T-helper 2 cell treated with Interferon-gamma antibody and Interleukin-4, amounts not matched to agents 5 μg/mL and 100 μg/mL, for 36 hours (primary cell): Measurements from ENCODE around the gene NIPA2.

Source experiments
- DNase-seq: peaks from one replicate; pipeline ENCODE4 v3.0.0; 2021; ENCODE audit warnings: low spot score
- H3K27ac Mint-ChIP-seq: one replicate; pipeline ENCODE4 v1.8.0; 2021; ENCODE audit warnings: mild to moderate bottlenecking, mixed read lengths
- H3K27me3 Mint-ChIP-seq: one replicate; pipeline ENCODE4 v1.8.0; 2021; ENCODE audit warnings: low read depth, mixed read lengths
- H3K36me3 Mint-ChIP-seq: one replicate; pipeline ENCODE4 v1.8.0; 2021; ENCODE audit warnings: low read depth, mixed read lengths
- H3K4me1 Mint-ChIP-seq: one replicate; pipeline ENCODE4 v1.8.0; 2021; ENCODE audit warnings: low read depth, mixed read lengths
- H3K4me3 Mint-ChIP-seq: one replicate; pipeline ENCODE4 v1.8.0; 2022; ENCODE audit warnings: mild to moderate bottlenecking, moderate library complexity, mixed read lengths
- H3K9me3 Mint-ChIP-seq: one replicate; pipeline ENCODE4 v1.8.0; 2021; ENCODE audit warnings: mixed read lengths

NIPA2 gene

DNA sequence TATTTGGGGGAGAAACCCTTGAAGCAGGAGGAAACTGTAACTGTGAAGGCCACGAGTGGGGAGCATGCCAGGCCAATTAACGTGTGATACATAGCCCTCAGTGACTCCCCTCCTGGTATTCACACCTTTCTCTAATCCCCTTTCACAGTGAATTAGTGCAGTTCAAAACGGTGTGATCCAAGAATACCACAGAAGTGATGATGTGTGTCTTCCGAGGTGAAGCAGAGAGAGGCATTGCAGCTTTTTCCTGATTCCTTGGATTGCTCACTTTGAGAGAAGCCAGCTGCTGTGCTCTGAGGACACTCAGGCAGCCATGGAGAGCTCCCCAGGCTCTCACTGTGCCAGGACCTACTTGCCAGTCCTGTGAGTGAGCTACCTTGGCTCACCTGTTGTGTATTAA is 17.3 kb downstream of the NIPA2 start:
- Mint-ChIP-seq H3K27ac (no peak overlapping the region), H3K27me3 (no peaks in the 10 kb centered on the region), H3K9me3 (no peaks in the 10 kb centered on the region), H3K36me3 (peaks cover 44% of the 10 kb centered on the region), H3K4me1 (peaks cover 2% of the 10 kb centered on the region), H3K4me3 (no peak overlapping the region)
- no peak for DNase-seq

DNA sequence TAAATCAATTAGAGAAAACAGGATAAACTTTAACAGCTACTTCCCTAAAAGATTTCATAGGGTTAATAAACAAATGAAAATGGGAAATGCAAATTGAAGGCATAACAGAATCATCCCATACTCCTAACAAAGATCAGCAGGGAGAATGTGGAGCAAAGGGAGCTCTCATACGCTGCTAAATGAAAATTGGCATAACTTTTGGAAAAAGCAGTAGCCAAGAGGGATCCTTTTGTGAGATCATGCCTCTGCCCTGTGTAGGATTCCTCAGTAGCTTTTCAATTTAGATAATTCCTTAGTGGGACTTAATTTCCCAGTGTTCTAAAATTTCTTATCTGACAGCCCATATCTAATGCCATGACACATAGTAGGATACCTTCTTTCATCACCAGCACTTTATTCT is 18.2 kb downstream of the NIPA2 start:
- DNase-seq, result no peak
- Mint-ChIP-seq H3K27ac (no peak overlapping the region), H3K4me1 (peaks cover 2% of the 10 kb centered on the region), H3K4me3 (no peak overlapping the region), H3K27me3 (no peaks in the 10 kb centered on the region), H3K9me3 (no peaks in the 10 kb centered on the region), H3K36me3 (peaks cover 46% of the 10 kb centered on the region)

DNA sequence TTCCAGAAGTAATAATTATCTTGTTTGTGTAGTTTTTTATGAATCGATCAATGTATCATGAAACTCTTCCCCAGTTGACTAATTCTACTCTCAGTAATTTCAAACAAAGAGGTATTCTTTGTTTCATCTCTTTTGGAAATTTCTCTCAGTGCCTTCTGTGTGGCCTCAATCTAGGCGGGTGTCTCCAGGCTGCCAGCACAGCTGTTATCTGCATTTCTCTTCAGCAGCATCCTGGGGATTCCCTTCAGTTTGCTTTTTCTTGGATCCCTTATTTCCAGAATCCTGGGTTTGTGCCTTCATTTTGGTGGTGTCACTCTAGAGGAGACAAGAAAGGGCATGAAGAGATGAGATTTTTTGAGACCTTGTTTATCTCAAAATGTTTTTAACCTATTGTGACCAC is 22.7 kb downstream of the NIPA2 start:
- Mint-ChIP-seq H3K4me1 (peaks cover 6% of the 10 kb centered on the region), H3K36me3 (peaks cover 61% of the 10 kb centered on the region), H3K4me3 (no peak overlapping the region), H3K27ac (no peak overlapping the region), H3K27me3 (no peaks in the 10 kb centered on the region), H3K9me3 (no peaks in the 10 kb centered on the region)
- DNase-seq, result no peak

DNA sequence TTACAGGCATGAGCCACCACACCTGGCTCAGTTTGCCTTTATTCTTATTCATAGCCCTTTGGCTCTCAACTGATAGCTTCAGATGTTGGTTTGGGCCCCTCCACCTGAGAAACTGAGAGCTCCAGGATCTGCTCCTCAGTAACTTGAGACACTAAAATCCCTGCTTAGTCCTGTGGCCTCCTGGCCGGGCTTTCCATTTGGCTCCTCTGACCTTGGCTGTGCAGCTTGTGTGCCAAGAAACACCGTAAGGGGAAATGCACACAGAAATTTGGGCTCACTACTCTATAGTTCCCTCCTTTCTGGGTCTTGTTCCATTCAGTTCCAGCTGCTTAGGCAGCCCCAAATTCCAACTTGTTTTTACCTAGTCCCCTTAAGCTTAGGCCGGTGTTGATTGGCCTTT is 24.9 kb downstream of the NIPA2 start:
- H3K4me1 Mint-ChIP-seq, result peaks cover 6% of the 10 kb centered on the region
- no peaks in the 10 kb centered on the region for H3K9me3 Mint-ChIP-seq
- H3K27ac Mint-ChIP-seq, result no peak overlapping the region
- no peak for DNase-seq
- H3K4me3 Mint-ChIP-seq, result no peak overlapping the region
- peaks cover 58% of the 10 kb centered on the region for H3K36me3 Mint-ChIP-seq
- H3K27me3 Mint-ChIP-seq, result no peaks in the 10 kb centered on the region

DNA sequence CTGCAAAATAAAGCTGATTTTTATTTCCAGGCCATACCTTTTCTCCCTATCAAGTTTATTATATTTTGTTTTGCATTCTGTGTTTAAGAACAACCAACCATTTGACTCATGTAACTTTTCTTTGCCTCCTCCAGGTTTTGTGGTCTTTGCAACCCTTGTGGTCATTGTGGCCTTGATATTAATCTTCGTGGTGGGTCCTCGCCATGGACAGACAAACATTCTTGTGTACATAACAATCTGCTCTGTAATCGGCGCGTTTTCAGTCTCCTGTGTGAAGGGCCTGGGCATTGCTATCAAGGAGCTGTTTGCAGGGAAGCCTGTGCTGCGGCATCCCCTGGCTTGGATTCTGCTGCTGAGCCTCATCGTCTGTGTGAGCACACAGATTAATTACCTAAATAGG is 27.6 kb downstream of the NIPA2 start:
- no peak for DNase-seq
- H3K27me3 Mint-ChIP-seq, result no peaks in the 10 kb centered on the region
- H3K9me3 Mint-ChIP-seq, result no peaks in the 10 kb centered on the region
- no peak overlapping the region for H3K4me3 Mint-ChIP-seq
- peaks cover 6% of the 10 kb centered on the region for H3K4me1 Mint-ChIP-seq
- H3K36me3 Mint-ChIP-seq, result peaks cover 52% of the 10 kb centered on the region
- H3K27ac Mint-ChIP-seq, result no peak overlapping the region

DNA sequence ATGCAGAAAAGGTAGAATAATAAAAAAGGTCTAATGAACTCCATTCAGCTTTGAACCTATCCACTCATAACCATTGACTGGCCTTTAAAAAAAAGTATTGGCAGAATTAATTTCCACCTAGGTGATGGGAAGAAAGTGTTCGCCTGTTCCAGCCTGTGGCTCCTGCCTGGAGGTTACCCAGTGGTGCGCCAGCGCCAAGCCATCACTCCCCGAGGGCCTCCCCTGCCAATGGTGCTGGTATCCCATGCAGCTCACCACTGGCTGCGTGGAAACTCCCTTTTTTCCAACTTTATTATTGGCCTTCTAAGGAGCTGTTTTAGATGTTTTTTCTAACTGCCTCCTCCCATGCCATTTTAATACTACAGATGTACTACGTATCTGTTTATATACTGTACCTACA is 29.4 kb downstream of the NIPA2 start:
- H3K27ac Mint-ChIP-seq, result no peak overlapping the region
- DNase-seq, result no peak
- no peaks in the 10 kb centered on the region for H3K9me3 Mint-ChIP-seq
- H3K36me3 Mint-ChIP-seq, result peaks cover 40% of the 10 kb centered on the region
- H3K27me3 Mint-ChIP-seq, result no peaks in the 10 kb centered on the region
- H3K4me1 Mint-ChIP-seq, result peaks cover 3% of the 10 kb centered on the region
- no peak overlapping the region for H3K4me3 Mint-ChIP-seq

DNA sequence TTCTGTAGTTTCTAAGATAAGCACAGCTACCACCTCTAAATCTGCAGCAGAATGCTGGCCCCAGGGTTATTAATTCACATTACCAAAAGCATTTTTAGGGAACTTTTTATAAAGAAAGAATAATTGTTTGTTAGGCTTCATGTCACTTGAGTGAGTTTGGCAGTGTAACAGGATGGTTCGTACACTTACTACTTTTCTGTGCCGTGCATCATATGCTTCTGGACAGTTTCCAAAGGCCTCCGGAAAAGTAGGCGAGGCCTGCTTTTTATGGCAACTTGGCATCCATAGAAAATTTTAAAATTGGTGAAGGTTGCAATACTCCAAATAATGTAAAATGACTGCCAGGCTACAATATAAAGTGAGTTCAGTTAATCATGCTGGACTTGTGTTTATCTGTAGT is 30.0 kb downstream of the NIPA2 start:
- DNase-seq, result no peak
- Mint-ChIP-seq H3K27me3 (no peaks in the 10 kb centered on the region), H3K4me3 (no peak overlapping the region), H3K27ac (no peak overlapping the region), H3K4me1 (peaks cover 3% of the 10 kb centered on the region), H3K9me3 (no peaks in the 10 kb centered on the region), H3K36me3 (peaks cover 36% of the 10 kb centered on the region)

DNA sequence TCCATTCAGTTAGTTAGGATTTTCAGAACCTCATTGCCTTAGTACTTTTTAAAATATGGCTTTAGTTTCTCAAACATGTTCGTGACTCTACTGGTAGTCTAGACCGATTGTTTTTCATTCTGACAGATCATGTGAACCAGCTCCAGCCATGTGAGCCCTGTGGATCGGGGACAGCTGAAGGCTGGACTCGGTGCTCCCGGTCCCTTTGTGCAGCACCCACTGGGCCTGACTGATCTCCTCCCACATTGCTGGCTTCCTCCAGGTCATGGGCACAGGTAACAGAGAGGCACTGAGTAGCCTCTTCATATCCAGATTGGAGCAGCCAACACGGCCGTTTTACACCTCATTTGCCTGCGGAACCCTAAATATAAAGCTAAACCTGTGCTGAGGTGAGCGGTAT is 30.5 kb downstream of the NIPA2 start:
- H3K4me3 Mint-ChIP-seq, result no peak overlapping the region

DNA sequence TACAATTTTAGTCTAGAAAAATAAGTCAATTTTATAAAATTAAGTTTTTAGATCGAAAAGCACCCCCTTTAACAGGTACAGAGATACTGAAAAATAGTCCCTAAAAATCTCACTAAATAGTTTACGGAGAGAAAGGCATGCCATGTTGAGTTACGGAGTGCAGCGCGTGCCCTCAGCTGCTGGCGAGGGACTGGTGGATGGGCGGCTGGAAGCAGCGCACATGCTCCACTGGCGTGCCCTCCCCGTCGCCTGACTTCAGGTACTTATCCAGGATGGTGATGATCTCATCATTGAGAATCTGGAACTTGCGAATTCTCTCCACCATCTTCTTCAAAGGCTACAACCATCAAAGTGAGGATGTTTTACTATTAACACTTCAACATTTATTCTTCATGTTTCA is 31.4 kb downstream of the NIPA2 start:
- Mint-ChIP-seq H3K36me3 (peaks cover 26% of the 10 kb centered on the region), H3K27ac (no peak overlapping the region), H3K27me3 (no peaks in the 10 kb centered on the region), H3K4me1 (peaks cover 3% of the 10 kb centered on the region), H3K4me3 (no peak overlapping the region), H3K9me3 (no peaks in the 10 kb centered on the region)
- DNase-seq, result no peak

More for the DNA sequence above, 30.5 kb downstream of the NIPA2 start:
- no peak overlapping the region for H3K27ac Mint-ChIP-seq
- no peak for DNase-seq
- no peaks in the 10 kb centered on the region for H3K27me3 Mint-ChIP-seq
- peaks cover 32% of the 10 kb centered on the region for H3K36me3 Mint-ChIP-seq
- H3K4me1 Mint-ChIP-seq, result peaks cover 3% of the 10 kb centered on the region
- H3K9me3 Mint-ChIP-seq, result no peaks in the 10 kb centered on the region

DNA sequence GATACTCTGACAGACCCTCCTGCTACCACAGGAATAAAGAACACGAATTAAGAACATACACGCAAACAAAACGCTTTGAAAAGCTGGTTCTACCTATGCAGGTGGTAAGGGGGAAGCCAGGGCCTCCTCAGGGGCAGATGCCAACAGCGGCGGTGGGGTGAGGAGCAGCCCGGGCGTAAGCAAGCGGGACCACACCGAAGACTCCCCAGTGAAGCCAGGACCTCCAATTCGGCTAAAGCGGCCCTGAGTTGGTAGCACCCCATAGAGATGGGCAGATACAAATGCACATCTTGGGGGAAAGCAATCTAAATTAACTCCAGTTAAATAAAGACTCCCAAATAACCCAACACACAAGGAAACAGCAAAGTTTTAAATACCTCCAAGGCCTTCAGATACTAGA is 32.4 kb downstream of the NIPA2 start:
- no peak overlapping the region for H3K4me3 Mint-ChIP-seq
- H3K36me3 Mint-ChIP-seq, result peaks cover 22% of the 10 kb centered on the region
- no peaks in the 10 kb centered on the region for H3K9me3 Mint-ChIP-seq
- no peaks in the 10 kb centered on the region for H3K27me3 Mint-ChIP-seq
- no peak overlapping the region for H3K27ac Mint-ChIP-seq
- peaks cover under 1% of the 10 kb centered on the region for H3K4me1 Mint-ChIP-seq
- no peak for DNase-seq

DNA sequence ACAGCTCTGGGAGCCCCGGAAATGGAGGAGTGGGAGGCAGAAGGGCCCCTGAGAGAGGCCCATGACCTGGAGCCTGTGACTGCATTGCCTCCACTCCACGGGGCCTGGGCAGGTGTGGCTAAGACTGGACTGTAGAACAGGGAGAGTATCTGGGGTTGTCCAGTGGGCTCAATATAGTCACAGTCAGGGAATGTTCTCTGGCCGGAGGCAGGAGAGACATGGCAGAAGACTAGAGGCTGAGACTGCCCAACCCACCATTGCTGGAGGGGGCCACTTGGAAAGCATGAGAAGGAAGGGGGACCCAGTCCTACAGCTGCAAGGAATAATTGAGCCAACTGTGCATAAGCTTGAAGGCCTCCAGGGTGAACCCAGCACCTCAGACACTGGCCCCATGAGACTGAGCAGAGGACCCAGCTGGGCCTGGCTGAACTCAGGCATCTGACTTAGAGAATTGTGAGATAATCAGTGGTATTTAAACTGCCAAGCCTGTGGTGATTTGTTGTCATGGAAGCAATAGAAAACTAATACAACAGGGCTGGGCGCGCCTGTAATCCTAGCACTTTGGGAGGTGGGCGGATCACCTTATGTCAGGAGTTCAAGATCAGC is 33.1 kb downstream of the NIPA2 start:
- no peak for DNase-seq
- no peaks in the 10 kb centered on the region for H3K9me3 Mint-ChIP-seq
- H3K27me3 Mint-ChIP-seq, result no peaks in the 10 kb centered on the region
- H3K4me3 Mint-ChIP-seq, result no peak overlapping the region
- H3K36me3 Mint-ChIP-seq, result peaks cover 14% of the 10 kb centered on the region
- no peak overlapping the region for H3K27ac Mint-ChIP-seq
- H3K4me1 Mint-ChIP-seq, result no peaks in the 10 kb centered on the region

DNA sequence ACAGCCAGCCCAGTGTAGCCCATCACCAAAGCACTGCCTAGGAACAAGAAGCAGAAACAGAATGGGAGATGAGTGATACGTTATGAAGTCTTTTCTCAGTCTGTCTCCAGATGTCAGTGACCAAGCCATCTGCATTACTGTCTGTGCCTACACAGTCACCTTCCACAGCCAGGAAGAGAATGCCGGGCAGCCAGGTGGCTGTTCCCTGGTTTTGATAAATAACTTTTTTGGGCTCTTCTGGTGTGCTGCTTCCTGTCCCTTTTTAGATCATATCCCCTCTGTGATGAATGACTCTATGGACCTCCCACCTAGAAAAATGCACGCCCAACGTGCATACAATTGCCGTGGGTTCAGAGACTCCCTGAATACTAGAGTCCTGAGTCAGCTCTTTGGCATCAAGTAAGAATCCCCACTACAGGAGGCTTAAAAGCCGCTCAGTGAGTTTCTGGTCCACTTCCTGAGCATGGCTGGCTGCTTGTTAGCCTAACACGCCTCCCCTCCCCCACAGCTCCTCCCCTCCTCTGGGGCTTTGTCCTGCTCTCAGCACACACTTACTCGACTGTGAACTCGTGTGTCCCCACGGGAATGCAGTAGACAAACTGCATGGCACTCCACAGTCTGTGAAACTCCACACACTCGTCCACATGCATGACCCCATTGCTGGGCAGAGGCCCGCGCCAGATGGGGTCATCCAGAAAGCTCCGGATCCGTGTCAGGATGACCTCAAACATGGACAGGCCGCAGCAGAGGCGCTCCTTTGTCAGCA is 34.7 kb downstream of the NIPA2 start:
- H3K27me3 Mint-ChIP-seq, result no peaks in the 10 kb centered on the region
- H3K4me3 Mint-ChIP-seq, result no peak overlapping the region
- peaks cover 13% of the 10 kb centered on the region for H3K36me3 Mint-ChIP-seq
- no peaks in the 10 kb centered on the region for H3K4me1 Mint-ChIP-seq
- DNase-seq, result no peak
- H3K27ac Mint-ChIP-seq, result no peak overlapping the region
- no peaks in the 10 kb centered on the region for H3K9me3 Mint-ChIP-seq

DNA sequence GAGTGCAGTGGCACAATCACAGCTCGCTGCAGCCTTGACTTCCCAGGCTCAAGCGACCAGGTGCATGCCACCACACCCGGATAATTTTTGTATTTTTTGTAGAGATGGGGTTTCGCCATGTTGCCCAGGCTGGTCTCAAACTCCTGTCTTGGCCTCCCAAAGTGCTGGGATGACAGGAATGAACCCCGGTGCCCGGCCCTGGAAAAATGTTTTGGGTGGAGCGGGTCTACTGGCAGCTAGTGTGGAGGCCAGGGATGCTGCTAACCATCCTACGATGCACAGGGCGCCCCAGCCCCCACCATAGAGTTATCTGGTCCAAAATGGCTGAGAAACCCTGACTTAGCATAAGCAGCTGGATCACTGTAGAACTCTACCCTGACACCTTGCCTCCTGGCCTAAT is 35.4 kb downstream of the NIPA2 start:
- DNase-seq, result no peak
- Mint-ChIP-seq H3K27me3 (no peaks in the 10 kb centered on the region), H3K4me3 (no peak overlapping the region), H3K9me3 (no peaks in the 10 kb centered on the region), H3K4me1 (no peaks in the 10 kb centered on the region), H3K27ac (no peak overlapping the region), H3K36me3 (peaks cover 11% of the 10 kb centered on the region)

DNA sequence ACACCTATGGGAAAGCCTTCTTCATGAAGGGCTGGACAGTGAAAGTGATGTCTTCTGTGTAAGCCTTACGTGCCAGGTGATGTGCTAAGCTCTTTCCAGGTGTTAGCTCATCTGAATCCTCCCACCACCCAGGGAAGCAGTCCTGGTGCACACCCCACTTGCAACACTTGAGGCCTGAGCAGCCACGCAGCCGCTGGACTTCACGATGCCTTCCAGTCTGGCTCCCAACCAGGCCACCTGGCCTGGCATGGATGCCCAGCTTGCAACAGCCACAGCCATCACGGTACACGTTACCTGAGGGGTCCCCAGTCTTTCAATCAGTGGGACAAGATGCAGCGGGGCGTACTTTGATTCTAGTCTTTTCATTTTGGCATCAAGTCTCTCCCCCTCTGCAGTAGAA is 35.8 kb downstream of the NIPA2 start:
- no peak for DNase-seq
- Mint-ChIP-seq H3K36me3 (peaks cover 7% of the 10 kb centered on the region), H3K4me1 (no peaks in the 10 kb centered on the region), H3K27ac (no peak overlapping the region), H3K4me3 (no peak overlapping the region), H3K9me3 (no peaks in the 10 kb centered on the region), H3K27me3 (no peaks in the 10 kb centered on the region)

DNA sequence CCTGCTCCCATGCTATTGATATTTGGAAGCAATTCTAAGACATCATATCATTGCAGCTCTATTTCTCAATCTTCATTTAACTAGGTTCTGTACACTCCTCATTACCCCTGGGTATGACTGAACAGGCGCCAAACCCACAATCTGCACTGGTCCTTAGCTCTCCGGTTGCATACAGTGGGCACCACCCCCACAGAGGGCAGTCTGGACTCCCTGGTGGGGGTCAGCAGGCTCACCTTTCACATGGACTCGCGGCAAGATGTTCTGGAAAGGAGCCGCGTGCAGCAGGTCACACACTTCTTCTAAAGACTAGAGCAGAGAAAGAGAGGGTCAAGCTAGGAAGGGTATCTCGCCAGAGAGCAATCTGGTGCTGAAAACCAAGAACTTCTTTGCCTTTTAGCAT is 36.5 kb downstream of the NIPA2 start:
- H3K27me3 Mint-ChIP-seq, result no peaks in the 10 kb centered on the region
- no peaks in the 10 kb centered on the region for H3K9me3 Mint-ChIP-seq
- no peak for DNase-seq
- H3K36me3 Mint-ChIP-seq, result peaks cover 5% of the 10 kb centered on the region
- no peak overlapping the region for H3K27ac Mint-ChIP-seq
- no peak overlapping the region for H3K4me3 Mint-ChIP-seq
- H3K4me1 Mint-ChIP-seq, result no peaks in the 10 kb centered on the region
